T-helper 9 cell (primary cell): ENCODE data around the gene VSIG10L2.
"Not testable (repeated sequence)": the region's sequence is repeated elsewhere in the genome, so short reads cannot be mapped to it uniquely, and the experiment has no call there.

Experiments
- DNase-seq: peaks from one replicate; pipeline ENCODE4 v3.0.0-alpha.2; 2020

VSIG10L2 gene

DNA sequence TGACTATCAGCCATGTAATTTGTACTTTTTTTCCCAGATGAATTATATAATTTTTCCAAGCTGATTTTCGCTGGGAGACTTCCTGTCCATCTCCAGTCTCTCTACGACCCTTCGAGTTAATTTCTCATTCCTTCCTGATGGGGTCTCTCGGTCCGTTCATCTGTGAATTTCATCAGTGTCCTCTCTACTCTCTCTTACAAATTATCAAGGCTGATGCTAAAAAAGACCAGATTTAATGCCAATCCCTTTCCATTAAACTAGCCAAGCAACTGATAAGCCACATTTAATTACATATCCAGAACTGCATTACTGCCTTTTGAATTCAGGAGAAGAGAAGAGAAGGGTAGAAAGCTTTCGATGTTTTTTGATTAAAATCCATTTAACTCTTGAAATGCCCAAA, 25.8 kb downstream of the VSIG10L2 start:
- DNase-seq, result no peak

DNA sequence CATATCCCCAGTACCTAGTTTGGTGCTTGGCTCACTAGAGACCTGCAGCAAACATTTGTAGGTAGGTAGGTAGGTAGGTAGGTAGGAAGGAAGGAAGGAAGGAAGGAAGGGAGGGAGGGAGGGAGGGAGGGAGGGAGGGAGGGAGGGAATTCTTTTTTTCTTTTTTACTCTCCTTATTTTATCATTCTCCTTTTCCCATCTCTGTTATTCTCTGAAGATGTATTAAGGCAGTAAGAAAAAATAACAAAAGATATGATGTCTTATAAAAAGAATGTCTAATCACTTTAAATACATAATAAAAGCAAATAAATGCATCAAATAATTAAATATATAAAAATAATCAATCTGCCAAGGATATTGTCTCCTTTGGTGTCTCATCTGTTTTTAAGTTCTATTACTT, 28.4 kb downstream of the VSIG10L2 start:
- no peak for DNase-seq

DNA sequence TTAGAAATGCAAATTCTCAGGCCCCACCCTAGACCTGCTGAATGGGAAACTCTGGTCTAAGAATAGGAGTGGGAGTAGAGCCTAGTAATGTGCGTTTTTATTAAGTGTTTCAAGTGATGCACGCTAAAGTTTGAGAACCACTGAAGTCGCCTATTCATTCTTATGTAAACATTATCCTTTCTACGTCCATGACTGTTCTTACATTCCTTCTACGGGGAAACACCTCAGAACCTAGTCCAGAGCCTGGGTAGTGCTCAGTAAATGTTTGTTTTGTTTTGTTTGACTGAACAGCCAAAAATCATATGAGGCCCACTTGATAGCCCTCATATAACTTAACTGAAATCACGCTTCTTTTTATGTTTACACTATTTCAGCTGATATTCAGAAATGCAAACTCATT, 29.8 kb downstream of the VSIG10L2 start:
- DNase-seq, result no peak

DNA sequence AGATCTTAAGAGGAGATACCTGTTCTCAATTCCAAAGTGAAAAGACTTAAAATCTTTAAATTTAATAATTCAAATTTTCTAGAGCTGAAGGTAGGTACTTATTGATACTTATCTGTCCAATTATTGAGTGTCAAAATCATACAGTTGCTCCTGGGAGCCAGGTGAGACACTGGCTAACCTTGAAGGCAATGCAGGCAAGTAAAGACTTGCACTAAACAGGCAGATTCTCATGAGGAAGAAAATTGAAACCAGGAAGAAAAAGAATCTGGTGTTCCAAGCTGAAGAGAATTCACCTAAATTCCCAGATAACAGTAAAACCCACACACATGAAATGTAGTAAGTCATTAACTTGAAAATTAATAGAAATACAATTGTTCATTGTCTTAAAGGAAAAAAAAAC, 30.3 kb downstream of the VSIG10L2 start:
- DNase-seq, result no peak

DNA sequence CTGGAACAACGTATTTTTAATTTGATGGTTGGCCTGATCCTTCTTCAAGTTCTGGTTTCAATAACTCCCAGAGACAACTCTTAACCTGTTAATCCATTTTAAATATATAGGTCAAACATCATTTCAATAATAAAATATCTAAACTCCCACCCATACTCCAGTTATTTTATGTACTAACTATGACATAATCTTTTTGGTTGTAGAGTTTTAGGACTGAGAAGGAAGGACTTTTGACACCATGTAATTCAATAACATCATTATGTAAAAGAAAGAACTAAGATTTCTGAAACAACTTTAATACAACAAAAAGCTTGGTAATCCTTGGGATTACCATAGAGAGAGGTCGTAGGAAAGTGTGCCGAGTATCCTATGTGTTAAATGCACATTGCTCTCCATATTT, 31.5 kb downstream of the VSIG10L2 start:
- no peak for DNase-seq

DNA sequence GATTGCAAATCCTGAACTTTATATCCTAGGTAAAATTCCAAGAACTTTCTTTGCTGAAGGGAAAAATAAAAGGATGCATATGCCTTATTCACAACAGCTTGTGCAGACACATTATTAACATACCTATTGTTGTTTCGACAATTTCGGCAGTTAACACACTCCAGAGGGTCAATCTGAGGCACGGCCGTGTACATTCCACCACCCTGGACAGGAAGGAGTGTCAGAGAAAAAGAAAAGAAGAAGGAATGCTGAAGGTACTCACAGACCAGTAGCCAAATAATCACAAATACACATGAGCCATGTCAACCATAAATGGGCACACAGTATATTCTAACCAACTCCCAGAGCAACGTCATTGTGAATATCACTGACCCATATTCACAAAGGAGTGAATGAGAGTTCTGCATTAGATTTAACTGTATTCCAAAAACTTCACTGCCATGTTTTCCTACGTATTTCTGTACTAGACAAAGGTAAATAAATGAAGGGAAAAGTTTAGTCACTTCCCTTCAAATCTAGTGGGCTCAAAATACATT, 32.4 kb downstream of the VSIG10L2 start:
- no peak for DNase-seq

DNA sequence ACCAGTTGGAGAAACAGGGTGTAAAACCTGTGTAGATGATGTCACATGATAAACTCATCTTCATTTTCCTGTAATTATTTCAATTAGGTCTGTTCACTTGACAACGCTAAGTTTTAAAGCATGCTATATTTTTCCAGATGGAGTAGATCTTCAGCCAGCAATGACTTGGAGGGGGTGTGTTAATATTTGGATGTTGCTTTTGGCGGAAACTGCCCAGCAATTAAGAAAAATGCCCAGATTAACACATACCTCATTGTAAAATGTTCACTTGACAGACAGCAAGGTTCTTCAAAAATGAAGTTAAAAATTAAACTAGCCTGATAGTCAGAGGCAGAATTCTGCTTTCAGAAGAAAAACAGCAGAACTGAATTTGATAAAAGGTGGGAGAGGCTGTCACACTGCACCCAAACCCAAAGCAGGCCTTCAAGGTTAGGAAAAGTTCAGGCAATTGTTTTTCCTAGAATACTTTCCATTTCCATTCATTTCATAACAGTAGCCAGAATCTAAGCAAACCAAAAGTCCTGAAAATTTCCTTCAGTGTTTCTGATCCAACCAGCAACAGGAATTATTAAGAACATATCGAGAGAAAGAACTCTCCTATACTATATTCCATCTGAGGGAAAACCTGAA, 33.0 kb downstream of the VSIG10L2 start:
- no peak for DNase-seq

DNA sequence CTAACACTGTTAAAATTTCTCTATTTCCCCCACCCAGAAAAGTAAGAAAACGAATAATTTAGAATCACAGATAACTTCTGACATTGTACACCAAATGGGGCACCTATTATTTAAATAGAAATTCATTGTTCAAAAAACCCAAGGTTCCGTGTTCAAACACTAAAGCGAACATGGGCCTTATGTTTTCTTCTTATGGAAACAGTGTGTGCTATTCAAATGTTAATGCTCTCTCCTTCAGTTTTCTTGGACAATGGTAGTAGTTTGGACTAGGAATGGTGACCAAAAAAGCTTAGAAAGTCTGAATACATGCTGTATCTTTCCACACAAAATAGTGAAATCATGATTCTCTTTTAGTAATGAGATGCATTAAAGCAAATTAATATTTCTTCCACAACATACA, 33.7 kb downstream of the VSIG10L2 start:
- no peak for DNase-seq

DNA sequence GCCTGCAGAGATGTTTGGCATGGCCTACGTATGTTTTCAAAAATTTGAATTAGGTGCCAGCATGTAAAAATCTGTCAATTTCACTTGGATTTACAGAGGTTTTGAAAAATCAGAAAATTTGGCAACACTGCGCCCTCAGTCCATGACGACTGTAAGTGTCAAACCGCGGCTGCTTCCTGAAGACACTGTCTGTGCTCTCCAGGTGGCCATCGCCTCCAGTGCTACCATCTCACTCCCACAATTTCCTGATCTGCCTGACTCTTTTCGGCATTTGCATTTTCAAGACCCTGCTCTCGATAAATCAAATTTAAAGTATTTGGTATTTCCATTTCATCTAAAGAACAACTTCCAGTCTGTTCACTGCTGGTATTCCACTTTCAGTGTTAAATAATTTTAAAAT, 34.6 kb downstream of the VSIG10L2 start:
- DNase-seq, result no peak

DNA sequence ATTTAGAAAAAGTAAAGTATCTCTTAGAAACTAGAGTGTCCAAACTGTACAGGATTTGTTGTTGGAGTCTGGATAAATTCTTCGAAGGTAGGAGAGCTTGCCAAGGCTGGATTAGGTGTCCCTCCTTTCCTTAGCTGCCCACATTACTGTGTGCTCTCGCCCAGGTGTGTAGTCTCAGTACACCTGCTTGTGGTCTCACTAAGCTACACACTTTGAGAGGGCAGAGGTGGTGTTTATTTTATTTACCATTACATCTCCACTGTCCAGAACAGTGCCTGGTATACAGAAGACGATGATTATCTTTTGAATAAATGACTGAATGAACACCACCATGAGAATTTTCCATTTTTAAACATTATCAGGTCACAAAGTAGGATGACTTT, 36.5 kb downstream of the VSIG10L2 start:
- DNase-seq, result no peak

DNA sequence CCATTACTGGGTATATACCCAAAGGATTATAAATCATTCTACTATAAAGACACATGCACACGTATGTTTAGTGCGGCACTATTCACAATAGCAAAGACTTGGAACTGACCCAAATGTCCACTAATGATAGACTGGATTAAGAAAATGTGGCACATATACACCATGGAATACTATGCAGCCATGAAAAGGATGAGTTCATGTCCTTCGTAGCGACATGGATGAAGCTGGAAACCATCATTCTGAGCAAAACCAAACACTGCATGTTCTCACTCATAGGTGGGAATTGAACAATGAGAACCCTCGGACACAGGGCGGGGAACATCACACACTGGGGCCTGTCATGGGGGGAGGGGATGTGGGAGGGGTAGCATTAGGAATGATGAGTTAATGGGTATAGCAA, 40.1 kb downstream of the VSIG10L2 start:
- not testable (repeated sequence) for DNase-seq

DNA sequence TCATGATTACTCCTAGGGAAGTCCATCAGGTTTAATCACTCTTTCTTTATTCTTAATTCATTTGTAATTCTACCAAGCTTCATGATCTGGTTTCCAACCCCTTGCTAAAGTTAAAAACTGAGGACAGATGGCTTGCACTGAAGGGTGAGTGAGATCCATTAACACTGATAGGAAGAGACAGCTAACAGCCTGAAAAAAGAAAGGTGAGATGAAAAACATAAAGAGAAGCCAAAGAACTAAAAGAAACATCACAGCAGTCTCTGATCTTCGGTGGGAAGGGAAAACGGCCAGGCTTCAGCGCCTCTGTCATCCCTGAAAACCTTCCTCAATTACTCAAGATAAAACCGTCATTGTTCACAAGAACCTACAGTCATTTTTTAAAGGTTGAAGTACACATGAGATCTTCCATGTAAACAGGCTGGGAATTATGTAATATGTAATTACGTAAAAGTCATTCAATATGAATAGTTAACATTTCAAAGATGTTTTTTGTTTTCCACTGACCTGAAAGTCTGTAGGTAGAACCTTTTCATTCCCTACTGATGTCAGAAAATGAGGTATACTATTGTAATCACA, 41.3 kb downstream of the VSIG10L2 start:
- DNase-seq, result no peak

DNA sequence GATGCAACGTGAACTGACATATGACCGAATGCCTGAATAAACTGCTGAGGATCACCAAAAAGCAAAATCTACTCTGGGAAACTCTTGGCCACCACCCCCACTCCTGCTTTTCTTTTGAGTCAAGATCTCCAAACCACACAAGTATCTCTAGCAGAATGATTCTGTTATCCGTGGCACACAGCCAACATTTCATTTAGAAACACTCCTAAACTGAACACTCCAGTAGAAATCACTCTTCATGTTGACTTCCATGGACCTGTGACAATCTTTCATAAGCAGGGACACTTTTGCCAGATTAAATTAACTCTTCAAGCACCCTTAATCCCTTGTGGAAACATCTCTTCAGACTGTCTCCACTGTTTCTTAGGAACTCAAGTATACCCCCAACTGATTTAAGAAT, 44.4 kb downstream of the VSIG10L2 start:
- DNase-seq, result no peak

DNA sequence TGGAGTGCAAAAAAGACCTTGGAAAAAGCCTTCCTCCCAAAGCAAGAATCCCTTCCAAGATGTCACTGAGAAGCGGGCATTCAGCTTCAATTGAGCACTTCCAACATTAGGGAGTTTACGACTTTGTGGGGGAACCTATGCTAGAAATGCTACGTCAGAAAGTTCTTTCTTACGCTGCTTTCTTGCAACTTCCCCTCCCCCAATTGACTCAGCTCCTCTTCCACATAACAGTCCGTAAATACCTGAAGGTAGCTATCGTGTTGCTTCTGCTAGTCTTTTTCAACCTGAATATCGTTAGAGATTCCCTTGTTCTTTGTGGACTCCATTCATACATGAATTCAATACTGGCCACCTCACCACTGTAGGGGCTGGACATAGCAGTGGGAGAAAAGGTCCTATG, 47.0 kb downstream of the VSIG10L2 start:
- DNase-seq, result no peak

DNA sequence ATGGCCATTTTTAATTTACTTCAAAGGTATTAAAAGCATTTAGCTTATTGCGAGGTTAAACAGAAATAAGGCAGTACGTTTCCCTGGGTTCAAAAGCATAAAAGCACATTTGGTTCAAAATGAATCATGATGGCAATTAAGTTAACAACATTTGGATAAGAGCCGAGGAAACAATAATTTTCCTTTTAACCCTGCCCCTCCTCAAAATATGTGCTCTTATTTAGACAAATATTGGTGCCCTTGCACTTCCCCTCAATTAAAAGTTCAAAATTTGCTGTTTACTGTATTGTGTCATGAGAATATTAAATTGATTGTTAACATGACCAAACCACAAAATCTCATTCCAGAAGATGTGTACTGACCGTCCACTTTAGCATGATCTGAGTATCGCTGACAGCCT, 48.7 kb downstream of the VSIG10L2 start:
- DNase-seq, result no peak

DNA sequence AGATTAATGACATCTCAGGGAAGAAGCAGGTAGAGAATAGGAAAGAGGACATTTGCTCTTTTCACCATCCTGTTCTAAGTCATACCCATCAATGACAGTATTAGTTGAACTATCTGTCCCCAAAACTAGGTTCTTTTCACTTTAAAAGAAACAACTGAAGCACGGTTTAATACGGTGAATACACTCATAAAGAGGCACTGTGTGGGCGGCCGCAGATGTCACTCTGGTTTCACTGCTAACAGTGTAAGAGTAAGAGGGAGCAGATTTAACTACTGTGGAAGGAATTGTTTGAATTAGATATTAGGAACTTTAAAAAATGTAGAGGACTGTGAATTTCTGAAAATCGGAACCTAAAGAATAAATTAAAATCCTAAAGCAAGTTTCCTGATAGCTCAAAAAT, 49.5 kb downstream of the VSIG10L2 start:
- DNase-seq, result no peak

DNA sequence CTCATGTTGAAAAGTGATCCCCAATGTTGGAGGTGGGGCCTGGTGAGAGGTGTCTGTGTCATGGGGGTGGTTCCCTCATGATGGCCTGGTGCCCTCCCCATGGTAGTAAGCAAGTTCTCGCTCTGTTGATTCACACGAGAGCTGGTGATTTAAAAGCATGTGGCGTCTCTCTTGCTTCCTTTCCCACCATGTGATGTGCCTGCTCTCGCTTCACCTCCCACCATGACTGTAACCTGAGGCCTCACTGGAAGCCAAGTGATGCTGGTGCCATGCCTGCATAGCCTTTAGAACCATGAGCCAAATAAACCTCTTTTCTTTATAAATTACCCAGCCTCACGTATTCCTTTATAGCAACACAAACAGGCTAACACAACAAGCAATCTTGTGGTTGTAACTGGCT, 52.4 kb downstream of the VSIG10L2 start:
- DNase-seq, result no peak

DNA sequence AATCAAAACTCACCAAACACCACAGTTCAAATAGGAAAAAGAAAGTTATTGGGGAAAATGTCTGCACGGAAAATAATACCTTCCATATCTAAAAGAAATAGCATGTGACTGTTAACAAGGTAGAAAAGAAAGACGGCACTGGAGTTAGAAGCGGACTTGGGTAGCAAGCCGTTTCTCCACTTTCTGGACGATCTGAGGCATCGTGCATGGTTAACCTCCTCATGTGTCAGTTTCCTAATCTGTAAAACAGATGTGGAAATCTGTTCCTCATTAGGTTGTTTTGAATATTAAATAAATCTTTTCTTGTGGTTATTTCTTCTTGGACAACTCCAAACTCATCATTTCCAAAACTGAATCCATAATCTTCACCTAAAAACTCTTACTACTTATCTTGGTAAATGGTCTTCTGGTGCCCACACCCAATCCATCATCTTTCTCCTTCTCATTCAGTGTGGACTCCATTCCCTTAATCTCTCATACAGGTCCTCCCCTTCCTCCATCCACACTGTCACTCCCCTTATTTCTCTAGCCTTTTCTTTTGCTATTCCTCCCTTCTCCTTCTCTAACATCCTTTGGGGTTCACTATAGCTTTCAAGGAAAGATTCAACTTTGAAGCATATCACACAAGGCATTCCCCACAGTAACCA, 53.5 kb downstream of the VSIG10L2 start:
- no peak for DNase-seq

DNA sequence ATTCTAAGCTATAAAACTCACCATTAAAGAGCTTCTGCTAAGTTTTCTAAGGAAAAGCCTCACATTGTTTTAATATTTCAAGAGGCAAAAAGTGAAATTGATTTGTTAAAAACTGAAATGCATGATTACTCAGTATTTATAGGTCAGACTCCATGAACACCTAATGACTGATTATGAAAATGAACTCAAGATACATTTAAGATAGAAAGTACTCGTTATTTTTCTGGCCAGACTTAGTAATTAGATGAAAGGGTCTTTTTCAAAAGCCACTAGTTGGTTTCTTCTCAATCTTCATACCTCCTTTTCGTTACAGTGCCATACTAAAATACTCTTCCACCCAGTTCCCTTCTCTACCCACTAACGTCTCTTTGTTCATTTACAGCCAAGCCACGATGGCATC, 56.3 kb downstream of the VSIG10L2 start:
- no peak for DNase-seq
